Kasumi-1 (cell line): ENCODE measurements around the gene ZFHX3.
"Not testable (repeated sequence)": the region's sequence is repeated elsewhere in the genome, so short reads cannot be mapped to it uniquely, and the experiment has no call there.

ENCODE experiments used
- DNase-seq, 2 experiments: peaks; one replicate each; lab custom pipeline; 2025; lab: John Stamatoyannopoulos, UW

ZFHX3 gene

DNA sequence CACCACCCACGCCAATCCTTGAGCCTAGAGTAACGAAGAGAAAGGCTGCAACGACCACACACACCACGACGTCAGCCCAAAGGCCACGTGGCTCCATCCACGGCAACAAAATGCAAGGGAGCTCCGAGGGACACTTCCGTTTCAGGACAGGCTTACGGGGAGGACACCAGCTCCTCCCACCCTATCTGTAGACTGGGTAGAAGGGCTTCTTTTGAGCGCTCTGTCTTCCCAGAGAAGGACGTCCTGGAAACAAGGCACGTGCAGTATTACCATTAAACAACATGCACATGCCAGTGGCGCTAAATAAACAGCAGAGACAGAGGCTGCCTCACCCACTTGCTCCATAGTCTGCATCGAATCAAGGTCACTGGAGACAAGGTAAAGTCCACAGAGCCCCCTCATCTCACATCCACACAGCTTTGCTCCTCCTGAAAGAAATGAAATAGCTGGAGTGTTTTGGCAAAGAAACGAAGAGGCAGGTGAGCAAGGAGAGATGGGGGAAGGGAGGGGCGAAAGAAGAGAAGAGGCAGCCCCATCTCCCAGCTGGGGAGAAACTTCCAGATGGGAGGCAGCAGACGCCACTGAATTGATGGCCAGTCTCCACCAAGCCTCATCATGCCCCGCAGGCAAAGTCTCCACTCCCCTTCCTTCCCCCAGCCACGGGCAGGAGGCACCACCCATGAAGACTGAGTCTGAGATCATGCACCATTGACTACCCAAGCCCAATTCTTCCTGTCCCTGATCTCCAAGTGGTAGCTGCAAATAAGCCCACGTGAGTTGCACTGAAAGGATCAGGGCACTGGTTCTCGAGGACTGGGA lies 24.0 kb downstream of the ZFHX3 start:
- DNase-seq: no peak

GRCh38 chr16:73023320-73023719 lies 24.6 kb downstream of the ZFHX3 start:
- DNase-seq: no peak

GRCh38 chr16:73022534-73022933 lies 25.4 kb downstream of the ZFHX3 start:
- DNase-seq: no peak

GRCh38 chr16:73021866-73022495 lies 25.9 kb downstream of the ZFHX3 start:
- DNase-seq: no peak

- DNase-seq: no peak
Observed at GRCh38 chr16:73020409-73020884, 27.5 kb downstream of the ZFHX3 start.

- no peak for DNase-seq
Observed at GRCh38 chr16:73019457-73020362, 28.2 kb downstream of the ZFHX3 start.

- DNase-seq: no peak
Observed at GRCh38 chr16:73018821-73019456, 29.0 kb downstream of the ZFHX3 start.

DNA sequence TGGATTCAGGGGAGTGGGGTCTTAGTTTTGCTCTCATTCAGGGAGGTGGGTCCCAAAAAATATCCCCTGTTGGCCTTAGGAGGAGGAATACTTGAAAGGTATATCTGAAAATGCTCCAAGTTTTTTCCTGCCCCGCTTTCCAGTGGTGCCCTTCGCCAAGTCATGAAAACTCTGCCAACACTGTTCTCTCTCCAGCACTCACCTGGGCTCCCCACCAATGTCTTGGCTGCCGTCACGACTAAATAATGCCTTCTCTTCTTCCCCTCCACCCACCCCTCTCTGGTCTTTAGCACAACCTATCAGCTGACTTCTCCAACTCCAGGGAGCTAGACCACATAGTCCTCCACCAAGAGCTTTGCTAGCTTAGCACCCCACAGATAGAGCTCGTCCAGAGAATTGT lies 30.6 kb downstream of the ZFHX3 start:
- DNase-seq: no peak

- DNase-seq: no peak
Observed at GRCh38 chr16:73016488-73016830, 31.5 kb downstream of the ZFHX3 start.

- DNase-seq: peak; percentile 55 to 59
Observed at GRCh38 chr16:73015612-73016487, 32.1 kb downstream of the ZFHX3 start.

DNA sequence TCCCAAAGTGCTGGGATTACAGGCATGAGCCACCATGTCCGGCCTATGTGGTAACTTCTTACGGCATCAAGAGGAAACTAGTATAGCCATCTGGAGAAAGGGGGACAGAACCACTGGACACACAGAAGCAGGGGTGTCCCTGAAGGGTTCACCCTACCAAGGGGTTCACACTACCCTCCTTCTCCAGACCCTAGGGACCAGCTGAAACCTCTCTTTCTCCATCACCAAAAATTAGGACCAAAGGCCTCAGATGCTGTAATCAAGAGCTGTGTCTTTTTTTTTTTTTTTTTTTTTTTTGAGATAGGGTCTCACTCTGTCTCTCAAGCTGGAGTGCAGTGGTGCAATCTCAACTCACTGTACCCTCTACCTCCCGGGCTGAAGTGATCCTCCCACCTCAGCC lies 33.2 kb downstream of the ZFHX3 start:
- DNase-seq: no peak

DNA sequence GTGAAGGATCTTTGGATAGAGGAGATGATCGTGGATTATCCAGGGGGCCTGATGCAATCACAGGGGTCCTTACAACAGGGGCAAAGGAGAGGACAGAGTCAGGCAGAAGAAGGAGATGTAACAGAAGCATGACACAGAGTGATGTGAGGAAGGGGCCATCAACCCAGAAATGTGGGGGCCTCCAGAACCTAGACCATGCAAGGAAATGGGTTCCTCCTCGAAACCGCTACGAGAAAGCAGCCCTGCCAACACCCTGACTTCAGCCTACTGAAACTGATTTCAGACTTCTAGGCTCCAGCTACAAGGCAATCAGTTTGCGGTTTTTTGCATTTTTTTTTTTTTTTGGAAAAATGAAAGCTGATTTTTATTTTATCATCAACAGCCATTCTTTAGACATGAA lies 34.0 kb downstream of the ZFHX3 start:
- DNase-seq: no peak

DNA sequence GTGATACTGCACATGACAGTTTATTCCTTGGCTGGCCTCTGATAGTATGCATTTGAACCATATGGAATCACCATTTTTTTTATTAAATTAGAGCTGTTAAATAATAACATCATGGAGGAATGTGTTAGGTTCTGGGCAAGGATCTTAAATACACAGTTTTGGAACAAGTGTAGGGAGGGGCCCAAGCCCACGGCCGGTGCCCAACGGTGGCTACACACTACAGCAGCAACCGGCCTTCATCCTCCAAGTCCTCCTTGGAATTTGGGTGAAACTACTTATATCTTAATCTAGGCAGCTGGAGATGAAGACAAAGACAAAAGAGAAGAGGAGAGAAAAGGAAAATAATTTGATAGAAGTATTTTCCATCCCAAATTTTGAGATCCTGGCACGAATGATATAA lies 35.6 kb downstream of the ZFHX3 start:
- DNase-seq: no peak

- DNase-seq: peak; percentile 33 to 59
Observed at GRCh38 chr16:73011926-73012325, 36.0 kb downstream of the ZFHX3 start.

DNA sequence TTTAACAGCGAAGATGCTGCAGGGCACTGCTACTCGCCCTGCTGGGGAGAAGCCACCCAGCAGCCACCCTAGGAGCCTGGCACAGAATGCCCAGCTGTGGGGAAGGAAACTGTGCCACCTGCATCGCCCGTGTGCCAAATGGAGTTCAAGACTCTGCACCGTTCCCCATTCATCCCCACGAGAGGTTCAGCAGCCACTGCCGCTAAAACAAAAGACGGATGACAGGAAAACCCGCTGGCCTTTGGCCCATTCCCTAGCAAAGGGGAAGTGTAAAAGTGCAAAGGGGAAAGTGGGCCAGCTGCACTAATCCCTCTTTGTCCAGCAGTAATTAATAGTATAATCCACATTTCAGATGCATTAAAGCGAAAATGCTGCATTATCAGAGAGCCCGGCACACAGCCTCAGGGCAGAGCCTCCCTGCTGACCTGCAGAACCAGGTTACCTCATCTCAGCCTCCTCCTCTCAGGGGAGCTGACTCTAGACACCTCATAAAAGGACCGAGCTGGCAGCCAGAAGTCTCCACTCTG lies 37.7 kb downstream of the ZFHX3 start:
- peak; percentile 24 to 48 for DNase-seq

GRCh38 chr16:73009710-73010109 lies 38.2 kb downstream of the ZFHX3 start:
- not testable (repeated sequence) for DNase-seq

DNA sequence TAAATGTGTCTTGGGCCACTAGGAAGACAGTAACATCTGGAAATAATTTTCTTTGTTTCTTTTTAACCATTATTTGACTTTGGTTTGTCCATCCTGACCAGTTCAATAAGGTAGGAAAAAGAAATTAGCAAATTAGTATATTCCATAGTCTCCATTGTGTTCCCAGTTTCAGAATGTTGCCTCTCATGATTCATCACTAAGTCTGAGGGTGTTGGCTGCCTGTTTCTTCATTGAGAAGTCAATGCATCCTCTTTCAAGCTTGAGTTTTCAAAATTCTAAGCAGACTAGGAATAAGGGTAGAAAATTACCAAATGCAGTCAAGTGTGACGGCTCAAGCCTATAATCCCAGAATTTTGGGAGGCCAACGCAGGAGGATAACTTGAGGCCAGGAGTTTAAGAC lies 41.9 kb downstream of the ZFHX3 start:
- no peak for DNase-seq

DNA sequence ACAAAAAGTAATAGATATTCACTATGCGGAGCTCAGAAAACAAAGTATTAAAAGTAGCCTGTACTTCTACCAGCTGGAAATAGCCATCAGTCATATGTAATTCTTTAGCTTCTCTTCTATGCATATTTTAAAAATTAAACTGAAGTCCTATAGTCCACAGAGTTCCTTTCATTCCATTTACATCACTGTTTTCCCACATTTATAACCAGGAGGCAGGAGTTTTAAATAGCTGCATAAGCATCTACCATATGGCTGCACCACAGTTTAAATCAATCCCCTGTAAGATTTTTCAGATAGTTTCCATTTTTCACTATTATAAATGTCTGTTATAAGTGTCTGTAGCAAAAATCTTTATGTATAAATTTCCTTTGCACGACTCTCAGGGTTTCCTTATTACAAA lies 45.1 kb downstream of the ZFHX3 start:
- DNase-seq: no peak

DNA sequence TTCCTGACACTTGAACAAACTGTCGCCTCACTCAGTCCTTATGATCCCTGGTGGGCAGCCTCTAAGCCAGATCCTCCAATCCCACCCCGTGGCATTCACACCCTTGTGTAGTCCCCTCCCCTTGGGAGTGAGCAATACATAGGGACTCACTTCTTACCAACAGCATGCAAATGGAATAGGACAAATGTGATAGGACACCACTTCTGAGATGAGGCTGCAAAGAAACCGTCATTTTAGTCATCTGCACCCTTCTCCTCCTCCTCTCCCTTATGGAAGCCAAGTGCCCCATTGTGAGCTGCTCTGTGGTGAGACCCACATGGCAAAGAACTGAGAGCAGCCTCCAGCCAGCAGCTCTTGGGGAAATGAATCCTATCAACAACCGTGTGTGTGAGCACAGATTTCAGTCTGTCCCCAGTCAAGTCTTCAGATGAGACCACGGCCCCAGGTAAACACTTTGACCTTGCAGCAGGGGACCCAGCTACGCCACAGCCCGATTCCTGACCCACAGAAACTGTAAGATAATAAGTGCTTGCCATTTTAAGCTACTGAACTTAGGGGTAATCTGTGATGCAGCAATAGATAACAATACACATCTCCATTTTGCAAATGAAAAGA lies 46.9 kb downstream of the ZFHX3 start:
- DNase-seq: no peak
